ENCODE results near the gene FAM240A.

The FAM240A gene

DNA sequence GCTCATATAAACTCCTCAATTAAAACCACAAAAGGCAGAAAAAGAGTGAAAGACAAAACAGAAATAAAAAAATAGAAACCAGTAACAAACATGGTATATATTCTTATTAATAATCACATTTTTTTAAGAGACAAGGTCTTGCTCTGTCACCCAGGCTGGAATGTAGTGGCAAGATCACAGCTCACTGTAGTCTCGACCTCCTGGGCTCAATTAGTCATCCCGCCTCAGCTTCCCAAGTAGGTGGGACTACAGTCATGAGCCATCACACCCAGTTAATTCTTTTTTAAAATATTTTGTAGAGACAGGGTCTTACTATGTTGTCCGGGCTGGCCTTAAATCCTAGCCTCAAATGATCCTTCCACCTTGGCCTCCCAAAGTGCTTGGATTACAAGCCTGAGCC lies 37.1 kb downstream of the FAM240A start:
- Mint-ChIP-seq H3K9me3 (no peaks in the 10 kb centered on the region), H3K4me1 (ENCODE audit: low read depth in 2 of 2) (no peaks in the 10 kb centered on the region), H3K36me3 (ENCODE audit: insufficient read depth) (peaks cover 2% of the 10 kb centered on the region), H3K27me3 (peaks cover 36 to 54% of the 10 kb centered on the region in 2 donors), H3K27ac (no peak overlapping the region), H3K4me3 (no peak overlapping the region)
- ATAC-seq (replicated peaks) (no peak), DNase-seq (no peak)

DNA sequence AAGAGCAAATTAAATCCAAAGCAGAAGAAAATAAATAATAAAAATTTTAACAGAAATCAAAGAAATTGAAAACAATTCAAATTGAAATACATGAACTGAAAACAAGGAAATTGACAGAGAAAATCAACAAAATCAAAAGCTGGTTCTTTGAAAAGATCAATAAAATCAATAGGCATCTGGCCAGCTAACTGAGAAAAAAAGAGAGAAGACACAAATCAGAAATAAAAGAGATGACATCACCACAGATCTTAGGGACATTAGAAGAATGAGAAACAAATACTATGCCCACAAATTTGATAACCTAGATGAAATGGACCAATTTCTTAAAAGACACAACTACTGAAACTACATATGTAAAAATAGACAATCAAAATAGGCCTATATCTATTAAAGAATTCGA lies 38.8 kb downstream of the FAM240A start:
- H3K27me3 Mint-ChIP-seq: peaks cover 36 to 68% of the 10 kb centered on the region in 2 donors
- no peak overlapping the region for H3K27ac Mint-ChIP-seq
- no peaks in the 10 kb centered on the region for H3K9me3 Mint-ChIP-seq
- no peak for ATAC-seq (replicated peaks)
- DNase-seq: no peak
- no peaks in the 10 kb centered on the region for H3K4me1 Mint-ChIP-seq (ENCODE audit: low read depth in 2 of 2)
- H3K36me3 Mint-ChIP-seq (ENCODE audit: insufficient read depth): peaks cover 2% of the 10 kb centered on the region
- no peak overlapping the region for H3K4me3 Mint-ChIP-seq

DNA sequence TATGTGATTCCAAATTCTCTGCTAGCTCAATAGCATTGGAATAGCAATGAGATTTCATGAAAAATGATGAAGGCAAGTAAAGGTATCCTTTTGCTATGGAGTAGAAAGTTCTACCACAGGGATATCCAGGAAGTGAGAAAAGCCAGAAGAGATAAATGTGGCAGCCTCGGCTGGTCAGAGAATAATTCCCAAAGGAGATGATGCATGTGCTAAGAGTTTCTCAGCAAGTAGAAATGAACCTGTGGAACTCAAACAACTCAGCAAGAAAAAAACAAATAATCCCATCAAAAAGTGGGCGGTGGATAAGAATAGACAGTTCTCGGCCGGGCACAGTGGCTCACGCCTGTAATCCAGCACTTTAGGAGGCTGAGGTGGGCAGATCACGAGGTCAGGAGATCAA lies 42.9 kb downstream of the FAM240A start:
- ATAC-seq (replicated peaks) (no peak), DNase-seq (no peak)
- no peak overlapping the region for H3K27ac Mint-ChIP-seq
- H3K4me3 Mint-ChIP-seq: no peak overlapping the region
- H3K36me3 Mint-ChIP-seq (ENCODE audit: insufficient read depth): peaks cover 3% of the 10 kb centered on the region
- H3K9me3 Mint-ChIP-seq: no peaks in the 10 kb centered on the region
- H3K27me3 Mint-ChIP-seq: peaks cover 11 to 47% of the 10 kb centered on the region in 2 donors
- H3K4me1 Mint-ChIP-seq (ENCODE audit: low read depth in 2 of 2): no peaks in the 10 kb centered on the region

DNA sequence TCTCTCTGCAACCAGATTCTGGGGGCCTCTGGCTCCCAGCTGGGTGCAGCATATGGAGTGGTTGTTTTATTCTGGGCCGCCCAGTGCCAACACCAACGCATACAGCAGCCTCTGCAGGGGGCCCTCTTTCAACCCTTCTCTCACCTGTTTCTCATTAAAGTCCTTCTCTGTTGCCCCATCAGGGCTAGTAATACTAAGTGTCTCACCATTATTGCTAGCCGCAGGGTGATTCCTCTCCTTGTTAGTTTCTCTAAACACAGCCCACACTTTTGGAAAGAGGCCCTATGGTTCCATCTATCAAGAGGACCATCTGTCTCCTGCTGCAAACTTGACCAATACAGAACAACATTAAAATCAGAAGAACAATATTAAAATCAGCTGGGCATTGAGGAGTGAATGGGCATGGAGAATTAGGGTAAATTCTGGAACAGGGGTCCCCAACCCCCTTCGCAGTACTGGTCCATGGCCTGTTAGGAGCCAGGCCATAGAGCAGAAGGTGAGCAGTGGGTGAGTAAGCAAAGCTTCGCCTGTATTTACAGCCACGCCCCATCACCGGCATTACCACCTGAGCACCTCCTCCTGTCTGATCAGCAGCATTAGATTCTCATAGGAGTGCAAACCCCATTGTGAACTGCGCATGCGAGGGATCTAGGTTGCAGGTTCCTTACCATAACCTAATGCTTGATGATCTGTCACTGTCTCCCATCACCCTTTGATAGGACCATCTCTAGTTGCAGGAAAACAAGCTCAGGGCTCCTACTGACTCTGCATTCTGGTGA lies 44.6 kb downstream of the FAM240A start:
- ATAC-seq (replicated peaks) (no peak), DNase-seq (no peak)
- no peaks in the 10 kb centered on the region for H3K4me1 Mint-ChIP-seq (ENCODE audit: low read depth in 2 of 2)
- no peak overlapping the region for H3K4me3 Mint-ChIP-seq
- no peaks in the 10 kb centered on the region for H3K9me3 Mint-ChIP-seq
- H3K27me3 Mint-ChIP-seq: peaks cover 6 to 54% of the 10 kb centered on the region in 2 donors
- H3K36me3 Mint-ChIP-seq (ENCODE audit: insufficient read depth): peaks cover 3% of the 10 kb centered on the region
- H3K27ac Mint-ChIP-seq: no peak overlapping the region

DNA sequence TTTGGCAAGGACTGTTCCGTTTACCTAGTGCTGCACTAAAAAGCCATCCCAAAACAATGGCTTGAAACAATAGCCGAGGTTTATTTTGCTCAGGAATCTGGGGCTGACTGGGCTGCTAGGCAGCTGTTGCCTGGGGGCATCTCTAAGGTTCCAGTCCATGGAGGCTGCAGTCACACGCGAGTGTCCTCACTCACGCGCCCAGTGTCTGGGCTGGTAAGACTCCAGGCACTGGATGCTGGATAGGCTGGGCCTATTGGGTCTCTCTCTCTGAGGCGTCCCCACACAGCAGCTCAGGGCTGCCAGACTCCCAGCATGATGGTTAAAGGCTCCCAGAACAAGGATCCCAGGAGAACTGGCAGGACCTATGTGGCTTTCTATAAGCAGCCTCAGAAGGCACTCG lies 47.0 kb downstream of the FAM240A start:
- Mint-ChIP-seq H3K9me3 (no peaks in the 10 kb centered on the region), H3K27me3 (peaks cover 0 to 54% of the 10 kb centered on the region in 2 donors), H3K4me1 (ENCODE audit: low read depth in 2 of 2) (no peaks in the 10 kb centered on the region), H3K36me3 (ENCODE audit: insufficient read depth) (peaks cover 3% of the 10 kb centered on the region), H3K4me3 (no peak overlapping the region), H3K27ac (no peak overlapping the region)
- DNase-seq: no peak
- no peak for ATAC-seq (replicated peaks)

DNA sequence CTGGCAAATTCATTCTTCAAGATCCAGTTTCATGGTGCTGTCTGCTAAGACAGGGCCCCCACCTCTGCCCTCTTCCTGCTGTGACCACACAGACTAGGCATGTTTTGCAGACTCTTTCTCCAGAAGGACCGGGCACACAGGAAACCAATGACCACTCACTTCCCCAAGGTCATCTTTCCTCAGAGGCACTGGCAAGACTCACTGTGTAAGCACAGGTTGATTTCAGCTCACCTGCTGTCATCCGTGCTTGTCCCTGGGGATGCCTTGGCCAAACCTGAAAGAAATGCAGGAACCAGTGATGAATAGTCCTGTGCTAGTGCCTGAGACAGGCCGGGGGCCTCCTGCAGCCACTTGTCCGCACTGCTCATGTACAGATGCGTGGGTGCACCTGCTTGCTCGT lies 47.7 kb downstream of the FAM240A start:
- Mint-ChIP-seq H3K4me3 (no peak overlapping the region), H3K4me1 (ENCODE audit: low read depth in 2 of 2) (no peaks in the 10 kb centered on the region), H3K36me3 (ENCODE audit: insufficient read depth) (peaks cover 3% of the 10 kb centered on the region), H3K27me3 (peaks cover 0 to 47% of the 10 kb centered on the region in 2 donors), H3K9me3 (no peaks in the 10 kb centered on the region), H3K27ac (no peak overlapping the region)
- ATAC-seq (replicated peaks) (no peak), DNase-seq (no peak)

DNA sequence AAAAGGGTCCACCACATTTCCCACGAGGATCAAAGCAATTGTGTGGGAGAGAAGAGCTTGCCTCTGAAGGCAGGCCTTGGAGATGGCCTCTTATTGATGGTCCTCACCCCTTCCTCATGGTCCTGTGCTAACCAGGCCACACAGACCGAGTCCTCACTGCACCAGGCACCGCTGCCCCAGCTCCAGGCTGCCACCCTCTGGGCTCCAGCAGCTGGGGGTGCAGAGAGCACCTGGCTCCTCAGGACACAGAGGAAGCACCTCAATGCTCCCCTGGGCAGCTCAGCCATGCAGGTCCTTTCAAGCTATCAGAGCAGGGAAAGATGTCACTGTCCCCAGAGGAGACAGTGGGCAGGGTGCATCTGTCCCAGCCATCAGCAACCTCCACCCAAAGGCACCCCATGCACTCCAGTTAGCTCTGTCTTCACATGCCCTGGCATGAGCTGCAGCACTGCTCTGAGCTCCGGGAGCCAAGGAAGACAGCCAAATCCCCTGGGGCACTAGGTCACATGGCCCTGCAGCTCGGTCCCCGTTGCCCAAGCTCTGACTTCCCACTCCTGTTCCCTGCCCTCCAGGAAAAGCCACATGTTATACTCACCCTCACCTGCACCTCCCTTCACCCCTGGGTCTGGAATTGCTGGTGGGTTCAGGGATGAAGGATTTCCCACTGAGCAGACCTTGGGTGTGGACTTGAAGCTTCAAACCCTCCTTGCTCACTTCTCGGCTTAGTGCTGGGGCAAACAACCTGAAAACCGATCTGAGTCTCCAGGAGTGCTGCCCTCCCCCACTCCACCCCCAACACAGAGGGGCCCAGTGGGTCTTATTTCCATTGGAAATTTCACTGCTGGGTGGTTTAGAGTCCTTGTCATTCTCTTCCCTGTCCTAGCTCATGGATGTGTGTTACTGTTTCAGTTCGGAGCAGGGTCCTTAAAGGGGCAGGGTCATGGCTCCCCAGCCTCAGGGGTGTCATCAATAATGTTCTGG lies 48.5 kb downstream of the FAM240A start:
- DNase-seq: no peak
- Mint-ChIP-seq H3K4me3 (no peak overlapping the region), H3K27ac (no peak overlapping the region), H3K9me3 (no peaks in the 10 kb centered on the region), H3K27me3 (peaks cover 0 to 38% of the 10 kb centered on the region in 2 donors), H3K4me1 (ENCODE audit: low read depth in 2 of 2) (no peaks in the 10 kb centered on the region), H3K36me3 (ENCODE audit: insufficient read depth) (peaks cover 3% of the 10 kb centered on the region)
- no peak for ATAC-seq (replicated peaks)

DNA sequence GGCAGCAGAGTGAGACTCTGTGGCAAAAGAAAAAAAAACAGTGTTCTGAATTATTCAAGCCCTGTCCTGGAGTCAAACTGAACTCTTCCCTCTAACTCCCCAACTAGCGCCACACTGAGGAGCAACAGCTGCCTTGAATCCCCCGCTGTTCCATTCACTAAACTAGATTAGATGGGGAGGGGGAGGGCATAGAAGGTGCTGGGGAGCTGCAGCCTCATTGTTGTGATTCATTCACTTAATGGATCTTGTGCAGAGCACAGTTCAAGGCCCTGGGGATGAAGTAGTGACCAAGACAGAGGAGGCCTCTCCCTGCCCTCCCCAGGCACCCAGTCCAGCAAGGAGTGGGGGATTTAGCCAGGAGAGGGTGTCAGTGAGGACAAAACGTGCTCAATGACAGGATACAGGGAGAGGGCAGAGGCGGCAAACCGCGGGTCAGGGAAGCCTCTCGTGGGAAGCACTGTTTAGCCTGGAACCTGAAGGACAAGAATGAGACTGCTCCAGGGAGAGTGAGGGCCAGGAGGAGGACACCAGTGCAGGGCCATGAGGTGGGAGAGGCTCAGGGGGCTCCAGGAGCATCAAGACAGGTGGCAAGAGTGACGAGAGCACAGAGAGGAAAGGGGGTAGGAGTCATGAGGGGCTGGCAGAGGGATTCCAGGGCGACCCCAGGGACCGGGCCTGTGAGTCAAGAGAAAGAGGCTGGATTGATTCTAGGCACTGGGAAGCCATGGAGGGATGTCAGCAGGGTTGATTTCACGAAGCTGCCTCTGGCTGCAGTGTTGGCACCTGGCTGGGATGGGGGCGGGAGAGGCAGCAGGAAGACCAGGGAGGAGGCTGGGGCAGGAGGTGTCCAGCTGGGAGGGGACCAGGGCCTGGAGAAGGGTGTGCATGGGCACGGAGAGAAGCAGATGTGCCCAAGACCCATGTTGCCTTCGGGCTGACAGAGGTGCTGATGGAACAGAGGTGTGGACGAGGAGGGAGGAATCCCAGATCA lies 49.7 kb downstream of the FAM240A start:
- ATAC-seq (replicated peaks) (no peak), DNase-seq (no peak)
- Mint-ChIP-seq H3K4me1 (ENCODE audit: low read depth in 2 of 2) (no peaks in the 10 kb centered on the region), H3K27ac (no peak overlapping the region), H3K9me3 (no peaks in the 10 kb centered on the region), H3K36me3 (ENCODE audit: insufficient read depth) (peaks cover 3% of the 10 kb centered on the region), H3K4me3 (no peak overlapping the region), H3K27me3 (peaks cover 0 to 36% of the 10 kb centered on the region in 2 donors)

DNA sequence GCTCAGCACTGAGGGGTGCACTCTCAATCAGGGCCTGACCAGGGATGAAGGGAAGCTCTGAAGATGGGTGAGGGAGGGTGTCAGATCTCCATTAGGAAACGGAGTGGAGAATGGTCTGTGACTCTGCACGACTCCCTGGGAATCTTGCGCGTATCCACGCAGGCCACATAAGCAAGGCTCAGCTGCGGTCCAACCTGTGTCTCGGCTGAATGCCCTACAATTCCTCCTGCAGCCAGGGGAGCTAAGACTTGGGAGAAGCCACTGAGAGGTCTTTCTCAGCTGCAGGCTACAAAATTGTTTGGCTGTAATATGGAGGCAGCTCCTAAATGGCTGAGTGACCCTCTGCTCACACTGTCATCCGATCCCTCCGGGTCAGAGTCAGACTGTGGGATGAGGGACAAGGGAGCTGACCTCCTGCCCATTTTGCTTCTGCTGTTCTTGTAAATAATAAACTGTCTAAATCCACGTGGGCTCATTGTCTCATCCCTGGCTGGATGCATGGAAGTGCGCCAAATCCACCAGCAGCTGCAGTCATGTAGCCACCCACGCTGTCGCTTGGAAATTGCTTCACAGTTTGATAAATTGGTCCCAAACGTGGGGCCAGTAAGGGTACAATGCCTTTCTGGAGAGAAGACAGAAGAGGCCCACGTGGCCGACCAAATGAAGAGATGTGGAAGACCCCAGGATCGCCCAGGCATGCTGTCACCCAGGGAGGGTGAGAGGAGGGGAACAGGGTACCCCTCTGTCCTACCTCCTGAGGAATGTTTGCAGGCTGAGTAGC lies 50.6 kb downstream of the FAM240A start:
- no peak overlapping the region for H3K27ac Mint-ChIP-seq
- DNase-seq: no peak
- H3K4me3 Mint-ChIP-seq: no peak overlapping the region
- no peaks in the 10 kb centered on the region for H3K4me1 Mint-ChIP-seq (ENCODE audit: low read depth in 2 of 2)
- ATAC-seq (replicated peaks): no peak
- peaks cover 1% of the 10 kb centered on the region for H3K36me3 Mint-ChIP-seq (ENCODE audit: insufficient read depth)
- H3K9me3 Mint-ChIP-seq: no peaks in the 10 kb centered on the region
- peaks cover 0 to 36% of the 10 kb centered on the region in 2 donors for H3K27me3 Mint-ChIP-seq

DNA sequence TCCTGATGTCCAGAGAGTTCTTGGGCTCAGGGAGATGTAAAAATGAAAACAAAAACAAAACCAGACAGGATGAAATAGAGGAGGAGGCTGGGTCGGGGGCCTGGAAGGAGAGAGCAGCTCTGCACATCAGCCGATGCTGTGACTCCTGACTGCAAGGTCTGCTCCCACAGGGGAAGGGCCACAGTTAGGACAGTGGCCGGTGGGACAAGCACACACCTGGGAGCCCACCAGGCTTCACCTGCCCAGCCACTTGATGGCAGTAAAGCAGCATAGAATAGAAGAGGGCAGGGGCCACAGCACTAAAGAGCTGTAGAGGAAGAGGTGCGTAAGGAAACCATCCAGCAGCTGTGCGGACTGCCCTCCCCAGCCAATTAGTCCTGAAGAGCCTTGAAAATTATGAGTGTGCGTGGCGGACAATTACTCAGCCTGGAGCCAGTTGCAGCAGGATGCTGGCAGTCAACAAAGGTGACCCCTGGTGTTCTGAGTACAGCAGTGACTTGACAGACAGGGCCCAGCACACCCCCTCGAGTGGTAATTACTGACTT lies 51.3 kb downstream of the FAM240A start:
- no peaks in the 10 kb centered on the region for H3K4me1 Mint-ChIP-seq (ENCODE audit: low read depth in 2 of 2)
- no peak overlapping the region for H3K4me3 Mint-ChIP-seq
- no peak for ATAC-seq (replicated peaks)
- H3K27ac Mint-ChIP-seq: no peak overlapping the region
- H3K27me3 Mint-ChIP-seq: peaks cover 0 to 36% of the 10 kb centered on the region in 2 donors
- no peaks in the 10 kb centered on the region for H3K9me3 Mint-ChIP-seq
- no peak for DNase-seq
- H3K36me3 Mint-ChIP-seq (ENCODE audit: insufficient read depth): no peaks in the 10 kb centered on the region

DNA sequence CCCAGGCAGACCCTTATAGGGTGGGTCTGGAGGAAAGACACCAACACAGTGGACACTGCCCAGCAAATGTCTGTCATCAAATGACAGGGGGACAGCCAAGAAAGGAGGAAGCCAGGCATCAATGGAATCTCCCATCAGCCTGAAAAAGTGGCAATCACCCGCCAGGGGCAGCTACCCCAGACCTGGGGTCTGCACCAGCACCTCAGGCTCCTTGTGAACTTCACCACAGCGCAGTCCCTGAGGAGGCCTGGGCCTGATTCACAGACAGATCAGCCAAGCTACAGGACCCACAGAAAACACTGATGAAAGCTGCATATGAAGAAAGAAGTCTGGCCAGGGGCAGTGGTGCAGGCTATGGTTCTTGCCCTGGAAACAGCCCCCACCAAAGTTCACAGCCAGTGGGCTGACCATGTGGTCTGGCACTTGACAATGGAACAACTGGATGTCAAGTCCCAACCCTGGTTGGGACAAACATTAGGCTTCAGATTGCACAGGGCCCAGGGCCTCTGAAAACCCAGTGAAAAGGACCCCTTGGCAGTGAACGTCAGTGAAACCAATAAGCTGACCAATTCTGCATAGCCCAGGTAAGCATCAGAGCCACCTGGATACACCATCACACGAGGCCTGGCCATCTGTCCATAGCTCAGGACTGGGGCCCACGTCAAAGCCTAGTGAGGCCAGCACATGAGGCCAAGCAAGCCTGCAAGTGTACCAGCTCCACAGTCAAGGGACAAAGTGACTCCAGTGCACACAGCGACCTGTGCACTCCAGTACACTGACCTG lies 52.1 kb downstream of the FAM240A start:
- no peaks in the 10 kb centered on the region for H3K4me1 Mint-ChIP-seq (ENCODE audit: low read depth in 2 of 2)
- H3K27me3 Mint-ChIP-seq: peaks cover 0 to 36% of the 10 kb centered on the region in 2 donors
- no peaks in the 10 kb centered on the region for H3K36me3 Mint-ChIP-seq (ENCODE audit: insufficient read depth)
- no peak for ATAC-seq (replicated peaks)
- no peak for DNase-seq
- H3K9me3 Mint-ChIP-seq: no peaks in the 10 kb centered on the region
- H3K27ac Mint-ChIP-seq: no peak overlapping the region
- H3K4me3 Mint-ChIP-seq: no peak overlapping the region

Measured in effector memory CD8-positive, alpha-beta T cell (primary cell).